Kidney (tissue), 14 donors: ENCODE results near the gene CMTM8. TPM values are rescaled to one million over a fixed set of nuclear protein-coding genes. Genes with fewer than 3 reads are reported as not detected.

Experiments used
- DNase-seq, 5 donors: peaks; one replicate each; pipeline ENCODE4 v3.0.0-alpha.2; 2013 to 2020
- FAIRE-seq: peaks from 2 replicates; lab custom pipeline; 2012; peaks lifted over from hg19 to GRCh38; lab: Jason Lieb, UNC
- H3K27ac ChIP-seq, 2 donors: one replicate each; pipeline ENCODE4 v1.7.0; 2013; ENCODE audit warnings: low read depth in 2 of 2, low read length in 2 of 2, inconsistent platforms in 1 of 2
- H3K27me3 ChIP-seq: one replicate; pipeline ENCODE4 v1.7.1; 2013; ENCODE audit warnings: low read length, inconsistent platforms; ENCODE audit not compliant: control insufficient read depth, insufficient read depth
- H3K36me3 ChIP-seq, 3 donors: one replicate each; pipeline versions ENCODE4 v1.7.0 to v1.7.1; 2013; ENCODE audit warnings: low read length in 3 of 3, control low read depth in 1 of 3, inconsistent platforms in 1 of 3; ENCODE audit not compliant: insufficient read depth in 3 of 3, control insufficient read depth in 2 of 3
- H3K4me1 ChIP-seq, 3 donors: one replicate each; pipeline versions ENCODE4 v1.7.0 to v1.7.1; 2013; ENCODE audit warnings: low read length in 3 of 3, inconsistent platforms in 1 of 3, low read depth in 1 of 3; ENCODE audit not compliant: control insufficient read depth in 2 of 3, insufficient read depth in 2 of 3
- H3K4me3 ChIP-seq, 3 donors: one replicate each; pipeline versions ENCODE4 v1.7.0 to v1.8.1; 2013; ENCODE audit warnings: low read length in 3 of 3, control low read depth in 1 of 3, inconsistent platforms in 1 of 3
- H3K9ac ChIP-seq, 3 donors: one replicate each; pipeline versions ENCODE4 v1.7.0 to v1.7.1; 2013; ENCODE audit warnings: low read length in 3 of 3, control low read depth in 1 of 3, inconsistent platforms in 1 of 3
- H3K9me3 ChIP-seq, 3 donors: one replicate each; pipeline versions ENCODE4 v1.7.0 to v1.7.1; 2013; ENCODE audit warnings: low read length in 3 of 3, control low read depth in 1 of 3, inconsistent platforms in 1 of 3; ENCODE audit not compliant: control insufficient read depth in 2 of 3, insufficient read depth in 1 of 3
- CTCF ChIP-seq: IDR thresholded peaks from 3 replicates; pipeline ENCODE4 v1.5.1; 2012; ENCODE audit warnings: mild to moderate bottlenecking, moderate library complexity, borderline replicate concordance; ENCODE audit not compliant: insufficient read depth; ENCODE audit errors: extremely low read depth
- intact Hi-C: fragments of 100-400 bp; cut with DNase I; formaldehyde crosslinking; loops from one replicate; pipeline ENCODE4 v1.11.1; 2022
- polyA plus RNA-seq: library from polyadenylated mRNA; stranded (reverse); fragments of 350-450 nt; fragmentation: Illumina TruSeq; extraction: RNeasy Lipid Tissue Mini Kit (QIAGEN cat#74804); gene quantifications from one replicate; pipeline ENCODE4 v1.2.3, GENCODE V29; 2014; ENCODE audit warnings: low read depth, low replicate concordance; ENCODE audit not compliant: insufficient read depth
- total RNA-seq: library from RNA; stranded (reverse); fragmentation: NEBNext Ultra II Directional; extraction: Animal tissue kit (Norgen Biotek cat#: 25700); gene quantifications from one replicate; pipeline ENCODE4 v1.2.1, GENCODE V29; 2021
- donor health status: control.
- donor health status: control.
- donor health status: control.
- donor health status: control.
- donor health status: control.
- donor health status: DM: yes; HTN: yes; CAD: no.
- donor health status: Normal renal cell carcinoma (clear cell type).

The CMTM8 gene
- total and polyA plus RNA-seq, 2 donors from 2014 or later: 5.4 to 9.6 TPM

GRCh38 chr3:32239307-32240158 is 1.1 kb downstream of the CMTM8 start:
- Histone ChIP-seq H3K9me3 (peaks cover 0 to 5% (median 0%) of the 10 kb centered on the region in 3 donors), H3K36me3 (no peaks in the 10 kb centered on the region), H3K9ac (peak overlapping the region; percentile 47 to 71 (median 49)), H3K4me1 (peaks cover 3 to 10% (median 4%) of the 10 kb centered on the region in 3 donors), H3K4me3 (peak overlapping the region; percentile 65 to 76 (median 75)), H3K27ac (peak overlapping the region in 1 of 2 donors; percentile 7), H3K27me3 (no peaks in the 10 kb centered on the region)
- FAIRE-seq: no peak
- TF ChIP-seq CTCF: no peak
- intact Hi-C loops: no loop called here
- peak in 4 of 5 donors; percentile 14 to 51 (median 32) for DNase-seq

DNA sequence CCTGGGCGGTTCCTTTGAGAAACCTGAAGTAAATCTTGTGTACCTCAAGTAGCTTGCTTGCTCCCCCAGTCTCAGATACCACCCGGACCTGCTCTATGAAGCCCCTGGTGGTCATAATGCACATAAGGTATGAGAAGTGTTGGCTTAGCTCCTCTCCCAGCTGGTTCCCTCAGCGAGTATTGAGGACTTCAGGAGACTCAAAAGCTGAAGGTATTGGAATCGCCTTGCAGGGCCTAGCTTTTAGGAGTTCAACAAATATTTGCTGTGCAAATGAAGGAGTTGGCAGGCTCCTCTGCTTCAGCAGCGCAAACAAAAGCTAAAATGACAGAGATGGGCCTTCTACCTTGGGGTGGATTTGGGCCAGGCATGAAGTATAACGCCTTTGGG is 1.7 kb downstream of the CMTM8 start:
- no peaks in the 10 kb centered on the region for H3K27me3 ChIP-seq
- DNase-seq (peak in 4 of 5 donors; percentile 46 to 76 (median 64)), FAIRE-seq (no peak)
- TF ChIP-seq CTCF: no peak
- intact Hi-C loops: no loop called here
- peaks cover 0 to 5% (median 0%) of the 10 kb centered on the region in 3 donors for H3K9me3 ChIP-seq
- peak overlapping the region in 2 of 3 donors; percentile 65 to 76 for H3K4me3 ChIP-seq
- peaks cover 3 to 10% (median 4%) of the 10 kb centered on the region in 3 donors for H3K4me1 ChIP-seq
- no peaks in the 10 kb centered on the region for H3K36me3 ChIP-seq
- H3K27ac ChIP-seq: no peak overlapping the region
- H3K9ac ChIP-seq: no peak overlapping the region

- intact Hi-C loops: no loop called here
- Histone ChIP-seq H3K4me1 (peaks cover 3 to 10% (median 4%) of the 10 kb centered on the region in 3 donors), H3K36me3 (no peaks in the 10 kb centered on the region), H3K27me3 (no peaks in the 10 kb centered on the region), H3K27ac (no peak overlapping the region), H3K9me3 (peaks cover 0 to 4% (median 0%) of the 10 kb centered on the region in 3 donors), H3K9ac (no peak overlapping the region), H3K4me3 (no peak overlapping the region)
- no peak for DNase-seq
- TF ChIP-seq CTCF: no peak
- no peak for FAIRE-seq
Measured at GRCh38 chr3:32241100-32241499, 2.6 kb downstream of the CMTM8 start.
